Spleen (tissue), 7 donors: ENCODE results near the gene PGLYRP1.

Experiments used
- CTCF ChIP-seq, 11 experiments: fragments of 200-600 bp in 7 of 11; fragments of 450-650 bp in 4 of 11; sonication (generic) in 4 of 11; IDR thresholded peaks in 8 of 11; conservative IDR thresholded peaks in 3 of 11; 1 replicate in 7 of 11; 2 replicates in 4 of 11; pipeline versions ENCODE4 v1.4.0 to v1.8.0; 2016 to 2021; ENCODE audit warnings: antibody characterized with exemption in 11 of 11, inconsistent platforms in 4 of 11, mild to moderate bottlenecking in 1 of 11
- POLR2A ChIP-seq, 3 donors: fragments of 450-650 bp; IDR thresholded peaks; one replicate each; pipeline ENCODE4 v1.5.1; 2017; ENCODE audit warnings: antibody characterized with exemption in 3 of 3, mild to moderate bottlenecking in 1 of 3
- donor health status: DM: no; HTN: no; CAD: no; lungs with moderate emphysema.
- donor health status: DM: no; HTN: no; CAD: no.
- donor health status: DM: no; HTN: no; CAD: no.

- no peak for TF ChIP-seq POLR2A (IDR thresholded peaks at IDR 0.05)
- no peak for TF ChIP-seq CTCF (IDR thresholded peaks at IDR 0.05 in 8 of 11, conservative IDR thresholded peaks at IDR 0.05 in 3 of 11)
Observed at GRCh38 chr19:45973553-45974338, 49.1 kb downstream of the PGLYRP1 start, which contains the start of gene NOVA2.
